Heart left ventricle (tissue), 16 donors: ENCODE data around the gene PTMS. TPM values are rescaled to one million over a fixed set of nuclear protein-coding genes. Genes with fewer than 3 reads are reported as not detected.

Experiments
- ATAC-seq, 4 donors: fragments of 200-7000 bp; cut with Tn5 transposase; one replicate each; pipeline ENCODE4 v1.9.1; 2020 to 2022; ENCODE audit warnings: moderate library complexity in 4 of 4, mild to moderate bottlenecking in 3 of 4, moderate number of reproducible peaks in 1 of 4
- DNase-seq, 5 donors: peaks; one replicate each; pipeline ENCODE4 v3.0.0-alpha.2; 2020
- H3K27ac ChIP-seq, 12 donors: fragments of 200-600 bp; sonication (generic) in 4 of 12; one replicate each; pipeline versions ENCODE4 v1.5.0 to v1.8.0; 2016 to 2022; ENCODE audit warnings: mild to moderate bottlenecking in 2 of 12
- H3K27me3 ChIP-seq, 9 donors: fragments of 200-600 bp; sonication (generic) in 2 of 9; one replicate each; pipeline versions ENCODE4 v1.5.1 to v1.8.0; 2016 to 2022; ENCODE audit warnings: mild to moderate bottlenecking in 3 of 9
- H3K36me3 ChIP-seq, 9 donors: fragments of 200-600 bp; sonication (generic) in 2 of 9; one replicate each; pipeline versions ENCODE4 v1.5.0 to v1.8.0; 2018 to 2022; ENCODE audit warnings: mild to moderate bottlenecking in 2 of 9
- H3K4me1 ChIP-seq, 12 donors: fragments of 200-600 bp; sonication (generic) in 4 of 12; one replicate each; pipeline versions ENCODE4 v1.5.0 to v1.8.0; 2016 to 2022; ENCODE audit warnings: mild to moderate bottlenecking in 3 of 12
- H3K4me3 ChIP-seq, 12 donors: fragments of 200-600 bp; sonication (generic) in 4 of 12; one replicate each; pipeline versions ENCODE4 v1.5.0 to v1.8.0; 2017 to 2022; ENCODE audit warnings: mild to moderate bottlenecking in 9 of 12, moderate library complexity in 4 of 12
- H3K9me3 ChIP-seq, 12 donors: fragments of 200-600 bp; sonication (generic) in 4 of 12; one replicate each; pipeline versions ENCODE4 v1.5.0 to v1.8.0; 2016 to 2022; ENCODE audit warnings: mild to moderate bottlenecking in 1 of 12
- CTCF ChIP-seq, 12 donors: fragments of 200-600 bp; sonication (generic) in 4 of 12; IDR thresholded peaks; one replicate each; pipeline versions ENCODE4 v1.5.0 to v1.8.0; 2018 to 2022; ENCODE audit warnings: antibody characterized with exemption in 12 of 12, mild to moderate bottlenecking in 5 of 12
- POLR2A ChIP-seq, 2 donors: fragments of 450-650 bp; IDR thresholded peaks; one replicate each; pipeline ENCODE4 v1.6.1; 2017; ENCODE audit warnings: antibody characterized with exemption in 2 of 2, mild to moderate bottlenecking in 2 of 2, moderate library complexity in 2 of 2
- WGBS, 4 donors: extraction: QIAGEN DNeasy Blood & Tissue Kit in 2 of 4; methylation state at CpG; one replicate each; pipeline versions ENCODE4 v1.1.5 to v1.1.7; 2013 to 2018; 5-methylcytosine and 5-hydroxymethylcytosine counted together
- intact Hi-C, 10 donors: fragments of 100-400 bp; cut with DNase I; formaldehyde crosslinking; loops; one replicate each; pipeline versions ENCODE4 v1.11.1 to v1.14.2; 2022
- polyA plus RNA-seq, 2 donors: library from polyadenylated mRNA; stranded (reverse); fragments of 200-250 nt; gene quantifications; one replicate each; pipeline ENCODE4 v1.2.3, GENCODE V29; 2013
- total RNA-seq, 9 donors: library from RNA; depleted of rRNA in 2 of 9; stranded (reverse); fragments of >200 nt in 2 of 9; fragmentation: NEBNext Ultra II Directional in 3 of 9; extraction: Animal tissue kit (Norgen Biotek cat#: 25700) in 3 of 9; gene quantifications; one replicate each; pipeline versions ENCODE4 v1.1.0 to v1.2.4, GENCODE V29; 2016 to 2023
- donor health status: ischemic (EF 13 %, LVEDD 7.1; RV severe dilation, severe dysfunction).
- donor health status: healthy with polysubstance abuse.
- donor health status: DM: no; HTN: yes; CAD: no.
- donor health status: DM: no; HTN: no; CAD: no.
- donor health status: ischemic (EF 25% LVEDD 6.9; RV normal size, moderate dysfunction).
- donor health status: ischemic (EF 25% LVEDD 5.7; RV mildly dilated, moderate dysfunction).
- donor health status: healthy.
- donor health status: DM: yes; HTN: yes; CAD: no.
- donor health status: ischemic (EF 35%, LVEDD 5.7; RV mildly dilated, moderate dysfunction).
- donor health status: nonischemic (EF 11% LVEDD 7.7; RV severe dilation, severe dysfunction).
- donor health status: DM: yes; HTN: yes; CAD: no.
- donor health status: PGD.
- donor health status: ischemic (EF 29% LVEDD 5.4; RV normal size, mild dysfunction).
- donor health status: nonischemic (EF 23%, LVEDD 6.1; RV moderate dilation, normal function).

The PTMS gene
- total and polyA plus RNA-seq, 11 donors: 72.9 to 331 (median 138) TPM

- Histone ChIP-seq H3K4me1 (peaks cover 0 to 23% (median 14%) of the 10 kb centered on the region in 12 donors), H3K36me3 (peaks cover 0 to 11% (median 0%) of the 10 kb centered on the region in 9 donors), H3K4me3 (no peak overlapping the region), H3K9me3 (no peaks in the 10 kb centered on the region), H3K27me3 (peaks cover 0 to 12% (median 0%) of the 10 kb centered on the region in 9 donors), H3K27ac (no peak overlapping the region)
- no peak for DNase-seq
- WGBS, 4 donors: 80 to 91% (median 90%) methylated on average over 5 of the region's 5 CpGs
- TF ChIP-seq POLR2A (IDR thresholded peaks at IDR 0.05) (no peak), CTCF (IDR thresholded peaks at IDR 0.05) (no peak)
- ATAC-seq: no peak
- intact Hi-C loops: loop anchor here in 3 of 10 donors (5.0 to 10.0 kb wide), 4 partner anchors 45 to 205 kb away; partner anchors contain the start of genes LAG3 (in 1 of the 3) and MLF2 (in 1 of the 3)
These were observed 54.0 kb downstream of the PTMS start for GRCh38 chr12:6820166-6820565.

Other genes starting within 250 kb of the PTMS start
- gene GAPDH, start 231.8 kb upstream of the PTMS start, total RNA-seq: 1,000 to 10,000 TPM; 3,379 to 7,430 (median 4,887) TPM
- gene GAPDH, start 231.8 kb upstream of the PTMS start, polyA plus RNA-seq: 1,000 to 10,000 TPM; 4,589 to 6,374 TPM
- gene IFFO1, start 210.3 kb upstream of the PTMS start, total RNA-seq: 10 to 100 TPM; 13.2 to 27.5 (median 15.0) TPM
- gene IFFO1, start 210.3 kb upstream of the PTMS start, polyA plus RNA-seq: 10 to 100 TPM; 10.3 to 15.4 TPM
- gene NOP2, start 198.1 kb upstream of the PTMS start, total RNA-seq: 10 to 100 TPM; 12.9 to 23.8 (median 16.5) TPM
- gene NOP2, start 198.1 kb upstream of the PTMS start, polyA plus RNA-seq: 10 to 100 TPM; 15.4 to 30.1 TPM
- 100 to 1,000 TPM; 131 to 237 (median 160) TPM for gene CHD4, start 159.0 kb upstream of the PTMS start, total RNA-seq
- 100 to 1,000 TPM; 144 to 189 TPM for gene CHD4, start 159.0 kb upstream of the PTMS start, polyA plus RNA-seq
- gene LPAR5, start 130.4 kb upstream of the PTMS start, total RNA-seq: 10 to 100 TPM in 1 of 9 donors, 1 to 10 TPM in 8; 3.7 to 11.7 (median 4.8) TPM
- gene LPAR5, start 130.4 kb upstream of the PTMS start, polyA plus RNA-seq: 1 to 10 TPM; 3.5 to 4.7 TPM
- 1 to 10 TPM in 4 of 9 donors, under 1 TPM in 4, not detected in 1; 0.32 to 7.2 (median 0.99) TPM for gene ACRBP, start 118.9 kb upstream of the PTMS start, total RNA-seq
- under 1 TPM; 0.34 to 0.60 TPM for gene ACRBP, start 118.9 kb upstream of the PTMS start, polyA plus RNA-seq
- 10 to 100 TPM; 17.4 to 39.0 (median 24.7) TPM for gene ING4, start 103.2 kb upstream of the PTMS start, total RNA-seq
- gene ING4, start 103.2 kb upstream of the PTMS start, polyA plus RNA-seq: 10 to 100 TPM; 14.6 to 23.6 TPM
- 10 to 100 TPM; 19.4 to 38.1 (median 25.2) TPM for gene ZNF384, start 77.0 kb upstream of the PTMS start, total RNA-seq
- 10 to 100 TPM; 15.0 to 29.7 TPM for gene ZNF384, start 77.0 kb upstream of the PTMS start, polyA plus RNA-seq
- gene PIANP, start 65.5 kb upstream of the PTMS start, total RNA-seq: under 1 TPM in 3 of 9 donors, not detected in 6; 0.11 to 0.32 (median 0.22) TPM
- gene PIANP, start 65.5 kb upstream of the PTMS start, polyA plus RNA-seq: under 1 TPM; 0.15 to 0.28 TPM
- gene COPS7A, start 42.3 kb upstream of the PTMS start, total RNA-seq: 10 to 100 TPM; 56.7 to 96.4 (median 82.6) TPM
- gene COPS7A, start 42.3 kb upstream of the PTMS start, polyA plus RNA-seq: 100 to 1,000 TPM in 1 of 2 donors, 10 to 100 TPM in 1; 54.1 to 108 TPM
- gene MLF2, start 13.2 kb upstream of the PTMS start, total RNA-seq: 100 to 1,000 TPM; 126 to 207 (median 152) TPM
- 100 to 1,000 TPM; 136 to 231 TPM for gene MLF2, start 13.2 kb upstream of the PTMS start, polyA plus RNA-seq
- 1 to 10 TPM in 2 of 9 donors, under 1 TPM in 3, not detected in 4; 0.10 to 1.5 (median 0.43) TPM for gene LAG3, start 6.2 kb downstream of the PTMS start, total RNA-seq
- under 1 TPM; 0.03 to 0.34 TPM for gene LAG3, start 6.2 kb downstream of the PTMS start, polyA plus RNA-seq
- gene CD4, start 23.2 kb downstream of the PTMS start, total RNA-seq: 10 to 100 TPM in 2 of 9 donors, 1 to 10 TPM in 7; 3.0 to 71.9 (median 5.4) TPM
- gene CD4, start 23.2 kb downstream of the PTMS start, polyA plus RNA-seq: 1 to 10 TPM; 1.1 to 3.2 TPM
- gene GPR162, start 55.5 kb downstream of the PTMS start, total RNA-seq: 1 to 10 TPM; 1.8 to 5.2 (median 2.9) TPM
- gene GPR162, start 55.5 kb downstream of the PTMS start, polyA plus RNA-seq: 1 to 10 TPM; 4.4 to 7.7 TPM
- 10 to 100 TPM in 7 of 9 donors, 1 to 10 TPM in 2; 4.2 to 26.7 (median 16.6) TPM for gene P3H3, start 62.0 kb downstream of the PTMS start, total RNA-seq
- 10 to 100 TPM; 11.5 to 29.9 TPM for gene P3H3, start 62.0 kb downstream of the PTMS start, polyA plus RNA-seq
- 10 to 100 TPM in 2 of 9 donors, 1 to 10 TPM in 6, under 1 TPM in 1; 0.64 to 12.4 (median 6.2) TPM for gene GNB3, start 74.6 kb downstream of the PTMS start, total RNA-seq
- gene GNB3, start 74.6 kb downstream of the PTMS start, polyA plus RNA-seq: 1 to 10 TPM; 1.9 to 6.2 TPM
- gene CDCA3, start 84.9 kb downstream of the PTMS start, total RNA-seq: 1 to 10 TPM in 1 of 9 donors, under 1 TPM in 7, not detected in 1; 0.44 to 8.3 (median 0.96) TPM
- gene CDCA3, start 84.9 kb downstream of the PTMS start, polyA plus RNA-seq: under 1 TPM; 0.42 to 0.65 TPM
- gene USP5, start 85.8 kb downstream of the PTMS start, total RNA-seq: 10 to 100 TPM; 42.0 to 96.8 (median 61.6) TPM
- gene USP5, start 85.8 kb downstream of the PTMS start, polyA plus RNA-seq: 10 to 100 TPM; 23.4 to 52.8 TPM
- gene TPI1, start 101.2 kb downstream of the PTMS start, total RNA-seq: 1,000 to 10,000 TPM in 1 of 9 donors, 100 to 1,000 TPM in 8; 600 to 1,024 (median 730) TPM
- 1,000 to 10,000 TPM in 1 of 2 donors, 100 to 1,000 TPM in 1; 648 to 1,605 TPM for gene TPI1, start 101.2 kb downstream of the PTMS start, polyA plus RNA-seq
- gene SPSB2, start 106.9 kb downstream of the PTMS start, total RNA-seq: 1 to 10 TPM; 2.3 to 6.6 (median 3.1) TPM
- 1 to 10 TPM; 4.4 to 4.6 TPM for gene SPSB2, start 106.9 kb downstream of the PTMS start, polyA plus RNA-seq
- gene LRRC23, start 138.5 kb downstream of the PTMS start, total RNA-seq: 10 to 100 TPM in 5 of 9 donors, 1 to 10 TPM in 4; 8.2 to 15.1 (median 10.3) TPM
- 10 to 100 TPM; 14.8 to 15.3 TPM for gene LRRC23, start 138.5 kb downstream of the PTMS start, polyA plus RNA-seq
- gene ENO2, start 148.2 kb downstream of the PTMS start, total RNA-seq: 10 to 100 TPM in 6 of 9 donors, 1 to 10 TPM in 3; 4.6 to 30.9 (median 11.6) TPM
- 10 to 100 TPM; 10.4 to 22.1 TPM for gene ENO2, start 148.2 kb downstream of the PTMS start, polyA plus RNA-seq
- gene ATN1, start 161.6 kb downstream of the PTMS start, total RNA-seq: 10 to 100 TPM; 38.4 to 82.9 (median 67.2) TPM
- 10 to 100 TPM; 61.3 to 65.6 TPM for gene ATN1, start 161.6 kb downstream of the PTMS start, polyA plus RNA-seq
- gene RNU7-1, start 177.5 kb downstream of the PTMS start, total RNA-seq: not detected
- not detected for gene RNU7-1, start 177.5 kb downstream of the PTMS start, polyA plus RNA-seq
- gene C12orf57, start 177.7 kb downstream of the PTMS start, total RNA-seq: 100 to 1,000 TPM; 108 to 394 (median 167) TPM
- 100 to 1,000 TPM; 258 to 460 TPM for gene C12orf57, start 177.7 kb downstream of the PTMS start, polyA plus RNA-seq
- gene PTPN6, start 185.0 kb downstream of the PTMS start, total RNA-seq: 10 to 100 TPM in 2 of 9 donors, 1 to 10 TPM in 7; 3.5 to 63.2 (median 5.9) TPM
- gene PTPN6, start 185.0 kb downstream of the PTMS start, polyA plus RNA-seq: 1 to 10 TPM; 6.6 to 6.7 TPM
- 100 to 1,000 TPM; 128 to 189 (median 152) TPM for gene PHB2, start 204.3 kb downstream of the PTMS start, total RNA-seq
- 100 to 1,000 TPM; 112 to 192 TPM for gene PHB2, start 204.3 kb downstream of the PTMS start, polyA plus RNA-seq
- gene EMG1, start 204.6 kb downstream of the PTMS start, total RNA-seq: 10 to 100 TPM; 24.2 to 43.1 (median 35.9) TPM
- gene EMG1, start 204.6 kb downstream of the PTMS start, polyA plus RNA-seq: 10 to 100 TPM; 23.0 to 38.2 TPM